Activated T-cell treated with anti-CD3 and anti-CD28 coated beads for 24 hours (primary cell): ENCODE data around the gene SPATA2.

Experiments
- DNase-seq: peaks from one replicate; pipeline ENCODE4 v3.0.0-alpha.2; 2020; ENCODE audit warnings: low read depth

The SPATA2 gene

DNA sequence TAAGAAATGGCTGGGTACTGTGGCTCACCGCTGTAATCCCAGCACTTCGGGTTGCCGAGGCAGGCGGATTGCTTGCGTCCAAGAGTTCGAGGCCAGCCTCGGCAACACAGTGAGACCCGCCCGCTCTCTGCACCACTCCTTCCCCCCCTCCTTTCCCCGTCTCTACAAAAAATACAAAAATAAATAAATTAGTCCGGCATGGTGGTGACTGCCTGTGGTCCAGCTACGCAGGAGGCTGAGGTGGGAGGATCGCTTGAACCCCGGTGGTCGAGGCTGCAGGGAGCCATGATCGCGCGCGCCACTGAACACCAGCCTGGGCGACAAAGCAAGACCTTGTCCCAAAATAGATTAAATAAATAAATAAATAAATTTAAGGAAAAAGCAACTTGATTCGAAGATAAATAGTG lies 20.4 kb upstream of the SPATA2 start:
- no peak for DNase-seq

DNA sequence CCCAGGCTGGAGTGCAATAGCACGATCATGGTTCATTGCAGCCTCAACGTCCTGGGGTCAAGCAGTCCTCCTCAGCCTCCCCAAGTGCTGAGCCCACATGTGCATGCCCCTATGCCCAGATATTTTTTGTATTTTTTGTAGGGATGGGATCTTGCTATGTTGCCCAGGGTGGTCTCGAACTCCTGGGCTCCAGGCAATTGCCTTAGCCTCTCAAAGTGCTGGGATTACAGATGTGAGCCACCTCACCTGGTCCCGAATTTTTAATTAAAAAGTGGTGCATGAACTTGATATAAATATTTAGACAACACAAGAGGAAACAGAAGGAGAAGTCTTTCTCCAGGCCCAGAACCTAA lies 13.8 kb upstream of the SPATA2 start:
- no peak for DNase-seq

GRCh38 chr20:49928411-49929141 lies 13.2 kb upstream of the SPATA2 start:
- peak; percentile 73 for DNase-seq

DNA sequence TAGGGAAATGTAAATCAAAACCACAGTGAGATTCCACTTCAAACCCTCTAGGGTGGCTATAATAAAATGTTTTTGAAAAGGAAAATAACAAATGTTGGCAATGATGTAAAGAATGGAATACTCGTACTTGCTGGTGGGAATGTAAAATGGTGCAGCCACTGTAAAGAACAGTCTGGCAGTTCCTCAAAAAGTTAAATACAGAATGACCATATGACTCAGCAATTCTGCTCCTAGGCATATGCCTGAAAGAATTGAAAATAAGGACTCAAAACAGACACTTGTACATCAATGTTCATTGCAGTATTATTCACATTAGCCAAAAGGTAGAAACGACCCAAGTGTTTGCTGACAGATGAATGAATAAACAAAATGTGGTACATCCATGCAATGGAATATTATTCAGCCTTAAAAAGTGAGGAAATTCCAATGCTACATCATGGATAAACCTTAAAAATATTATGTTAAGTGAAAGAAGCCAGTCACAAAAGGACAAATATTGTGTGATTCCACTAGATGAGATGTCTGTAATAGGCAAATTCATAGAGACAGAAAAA lies 10.6 kb upstream of the SPATA2 start:
- DNase-seq = no peak

DNA sequence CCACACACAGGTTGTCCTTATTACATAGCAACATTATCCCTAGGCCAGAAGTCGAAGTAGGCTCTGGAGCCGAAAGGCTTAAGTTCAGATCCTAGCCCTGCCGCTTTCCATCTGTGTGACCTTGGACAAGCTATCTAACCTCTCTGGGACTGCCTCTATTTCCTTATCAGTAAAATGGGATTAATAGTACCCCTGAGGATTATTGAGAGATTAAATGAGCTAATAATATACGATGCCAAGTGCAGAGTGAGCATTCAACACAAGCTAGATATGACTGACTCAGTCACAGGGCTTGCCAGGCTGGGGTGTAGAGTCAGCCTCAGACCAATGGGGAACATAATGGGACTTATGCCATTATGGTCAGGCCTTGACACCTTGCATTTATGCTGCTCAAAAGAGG lies 8.9 kb upstream of the SPATA2 start:
- DNase-seq = no peak

- DNase-seq = no peak
Observed at GRCh38 chr20:49919461-49919860, 4.1 kb upstream of the SPATA2 start.

GRCh38 chr20:49919009-49919408 lies 3.7 kb upstream of the SPATA2 start:
- DNase-seq = no peak

- no peak for DNase-seq
Observed at GRCh38 chr20:49918446-49918845, 3.1 kb upstream of the SPATA2 start.

DNA sequence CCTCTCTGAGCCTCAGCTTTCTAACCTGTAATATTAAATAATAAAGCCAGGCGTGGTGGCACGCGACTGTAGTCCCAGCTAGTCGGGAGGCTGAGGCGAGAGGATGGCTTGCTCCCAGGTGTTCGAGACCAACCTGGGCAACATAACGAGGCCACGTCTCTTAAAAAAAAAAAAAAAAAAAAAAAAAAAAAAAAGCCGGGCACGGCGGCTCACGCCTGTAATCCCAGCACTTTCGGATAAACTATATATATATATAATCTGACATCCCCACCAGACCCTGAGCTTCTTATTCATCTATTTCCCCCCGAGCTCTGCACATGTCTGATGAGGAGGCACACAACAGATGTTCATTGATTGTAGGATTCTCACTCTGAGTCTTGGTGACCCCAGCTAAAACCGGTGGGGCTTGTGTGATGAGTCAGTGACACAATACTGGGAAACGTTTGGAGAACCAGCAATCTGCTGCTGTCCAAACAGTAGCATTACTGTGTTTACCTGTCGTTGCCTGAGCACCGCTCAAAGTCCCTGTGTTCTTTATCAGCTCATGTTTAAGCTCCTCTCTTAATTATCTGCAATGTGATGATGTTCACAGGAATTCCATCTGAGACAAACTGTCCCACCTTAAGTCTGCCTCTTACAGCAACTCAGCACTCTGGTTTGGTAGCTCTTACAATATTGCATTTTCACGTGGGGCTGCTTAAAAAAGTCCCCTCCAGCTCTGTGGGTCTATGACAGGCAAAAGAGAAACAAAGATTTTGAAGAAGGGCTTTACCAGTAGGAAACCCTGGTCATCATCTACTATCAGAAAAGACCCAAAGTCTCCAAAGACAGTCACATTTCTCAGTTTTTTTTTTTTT lies 1.0 kb upstream of the SPATA2 start:
- no peak for DNase-seq

DNA sequence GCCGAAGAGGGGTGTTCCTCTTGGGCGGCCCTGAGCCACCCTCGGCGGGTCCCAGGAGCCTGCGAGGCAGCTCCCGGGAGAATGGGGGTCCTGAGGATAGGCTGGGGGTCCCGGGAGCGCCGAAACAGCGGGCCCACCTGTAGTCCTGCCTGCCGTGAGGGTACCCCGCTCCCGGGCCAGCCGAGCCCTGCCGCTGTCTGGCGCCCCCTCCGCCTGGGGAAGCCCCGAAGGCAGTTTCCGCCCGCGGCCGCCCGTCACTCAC lies 280 bp downstream of the SPATA2 start:
- no peak for DNase-seq

DNA sequence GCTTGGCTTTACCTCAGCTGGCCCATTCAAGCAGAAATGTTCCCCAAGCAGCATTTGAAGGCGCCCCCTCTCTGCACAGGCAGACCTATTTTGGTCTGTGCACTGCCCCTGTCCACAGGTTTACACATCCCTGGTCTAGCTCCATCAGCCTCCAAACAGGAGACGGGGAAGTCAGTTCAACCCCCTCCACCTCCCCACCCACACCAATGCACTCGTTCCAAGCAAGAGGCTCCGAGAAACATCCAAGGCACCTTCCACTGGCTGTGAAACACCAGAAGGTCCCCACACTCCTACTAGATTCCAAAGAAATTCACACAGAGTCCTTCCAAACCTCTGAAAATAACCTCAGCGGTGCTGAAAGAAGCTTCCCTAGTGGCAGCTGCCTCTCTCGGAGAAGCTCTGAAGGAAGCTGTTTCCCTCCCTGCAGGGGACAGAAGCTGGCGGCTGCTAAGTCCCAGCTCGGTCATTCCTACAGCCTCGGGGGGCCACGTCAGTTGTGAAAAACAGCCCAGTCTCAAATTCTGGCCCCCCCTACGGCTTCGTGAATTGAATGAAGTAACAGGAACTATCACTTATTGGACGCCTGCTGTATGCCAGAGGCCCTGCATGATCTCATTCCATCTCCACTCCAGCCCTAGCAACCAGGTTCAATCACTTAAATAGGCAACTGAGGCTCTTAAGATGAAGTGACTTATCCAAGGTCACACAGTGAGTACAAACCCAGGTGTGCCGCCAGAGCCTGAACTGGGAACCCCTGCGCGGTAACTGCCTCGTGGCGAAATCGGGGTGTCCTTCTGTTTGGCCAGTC lies 815 bp downstream of the SPATA2 start:
- no peak for DNase-seq

- DNase-seq = no peak
Observed at GRCh38 chr20:49913399-49914047, 1.8 kb downstream of the SPATA2 start.

DNA sequence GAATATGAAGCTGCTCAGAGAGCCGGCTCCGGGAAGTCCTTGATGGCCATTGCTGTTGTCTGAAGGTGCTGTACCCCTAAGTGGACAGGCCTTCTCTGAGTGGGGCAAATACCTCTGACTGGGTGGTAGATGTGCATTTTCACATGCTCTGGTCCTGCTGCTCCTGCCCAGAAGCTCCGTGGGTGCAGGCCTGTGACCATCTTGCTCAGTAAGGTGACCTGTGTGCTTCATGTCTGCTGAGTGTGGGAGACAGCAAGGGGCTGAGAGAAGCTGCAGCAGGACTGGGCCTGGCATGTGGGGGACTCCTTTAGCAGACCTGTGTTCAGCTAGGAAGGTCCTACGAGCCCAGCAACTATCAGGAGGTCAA lies 5.0 kb downstream of the SPATA2 start:
- DNase-seq = no peak

- DNase-seq = no peak
Observed at GRCh38 chr20:49909499-49910339, 5.6 kb downstream of the SPATA2 start.

GRCh38 chr20:49908258-49908565 lies 7.1 kb downstream of the SPATA2 start:
- no peak for DNase-seq

- no peak for DNase-seq
Observed at GRCh38 chr20:49907405-49908257, 7.7 kb downstream of the SPATA2 start.

GRCh38 chr20:49906615-49907154 lies 8.6 kb downstream of the SPATA2 start:
- no peak for DNase-seq

DNA sequence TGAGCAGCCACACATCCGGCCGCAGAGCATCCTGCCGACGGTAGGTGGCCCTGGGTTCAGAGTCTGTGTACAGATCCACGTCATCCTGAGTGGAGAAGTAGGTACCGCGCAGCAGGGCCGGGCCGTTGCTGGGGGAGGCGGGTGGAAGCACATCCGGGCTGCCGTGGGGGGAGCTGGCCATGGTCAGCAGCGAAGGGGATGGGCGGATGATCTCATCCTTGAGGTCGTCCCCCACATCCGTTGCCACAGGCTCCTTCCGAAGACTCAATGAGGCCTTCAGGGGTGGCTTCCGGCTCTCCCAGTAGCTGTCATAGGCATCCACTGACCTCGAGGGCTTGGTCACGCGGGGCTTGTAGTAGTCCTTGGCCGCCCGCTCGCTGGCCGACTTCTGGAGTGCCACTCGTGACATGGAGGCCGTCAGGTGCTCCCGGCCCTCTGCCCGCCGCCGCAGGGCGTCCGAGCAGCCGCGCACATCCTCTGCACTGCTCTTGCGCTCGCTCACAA lies 9.2 kb downstream of the SPATA2 start:
- no peak for DNase-seq

DNA sequence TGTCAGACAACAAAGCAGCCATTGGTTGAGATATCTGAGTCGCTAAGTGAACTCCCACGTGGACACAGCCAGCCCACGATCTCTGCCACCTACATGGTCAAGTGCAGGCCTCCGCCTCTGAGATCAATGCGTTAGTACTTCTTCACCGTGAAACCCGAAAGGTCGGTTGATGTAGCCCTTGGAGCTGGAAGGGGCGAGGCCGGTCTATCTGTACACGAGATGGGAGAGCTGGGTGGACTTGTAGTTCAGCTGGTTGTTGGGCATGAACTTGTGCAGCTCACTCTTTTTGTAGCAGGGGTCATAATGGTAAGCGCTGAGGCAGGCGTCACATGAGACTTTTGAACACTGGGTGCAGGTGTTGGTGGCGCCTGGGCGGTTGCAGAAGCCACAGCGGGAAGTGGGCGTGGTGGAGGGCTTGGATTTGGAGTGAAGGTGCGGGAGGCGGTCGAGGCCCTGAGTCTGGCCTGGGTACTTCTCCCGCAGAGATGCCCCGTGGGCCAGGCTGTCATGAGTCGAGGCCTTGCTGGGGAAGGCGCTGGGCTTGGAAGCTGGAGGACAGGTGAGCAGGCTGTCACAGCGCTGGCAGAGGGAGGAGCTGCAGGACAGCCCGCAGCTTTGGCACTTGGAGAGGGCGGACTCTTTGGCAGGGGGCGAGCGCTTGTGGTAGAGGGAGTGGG lies 9.8 kb downstream of the SPATA2 start:
- DNase-seq = no peak
